HepG2 (cell line): ENCODE data around the gene MAVS. TPM values are rescaled to one million over a fixed set of nuclear protein-coding genes. Genes with fewer than 3 reads are reported as not detected.

Source experiments
- BHLHE40 ChIP-seq: IDR thresholded peaks from 2 replicates; pipeline ENCODE4 v1.6.1; 2011; ENCODE audit warnings: low read length, improper control_type of control experiment
- CHD2 ChIP-seq: IDR thresholded peaks from 2 replicates; pipeline ENCODE4 v1.6.1; 2011; ENCODE audit warnings: low read depth, low read length, improper control_type of control experiment
- EZH2 ChIP-seq: conservative IDR thresholded peaks from 2 replicates; pipeline ENCODE4 v1.6.1; 2012; ENCODE audit warnings: mild to moderate bottlenecking, low read depth, low read length, moderate library complexity
- GLI4 ChIP-seq: sonication (generic); formaldehyde crosslinking; IDR thresholded peaks from 2 replicates; pipeline ENCODE4 v1.5.1; 2020; ENCODE audit warnings: missing genetic modification reagents, mild to moderate bottlenecking, moderate library complexity, borderline replicate concordance
- HDAC2 ChIP-seq: sonication (generic); formaldehyde crosslinking; IDR thresholded peaks from 2 replicates; pipeline ENCODE4 v1.4.0; 2020; ENCODE audit warnings: missing genetic modification reagents
- LRRFIP1 ChIP-seq: sonication (generic); formaldehyde crosslinking; conservative IDR thresholded peaks from 2 replicates; pipeline ENCODE4 v1.4.0; 2020; ENCODE audit warnings: missing genetic modification reagents
- NR2F6 ChIP-seq, 2 experiments: IDR thresholded peaks; 2 replicates each; pipeline ENCODE4 v1.6.1; 2016; ENCODE audit warnings: antibody characterized with exemption in 1 of 2, mild to moderate bottlenecking in 1 of 2
- POLR2G ChIP-seq: fragments of 200-400 bp; formaldehyde crosslinking; IDR thresholded peaks from 2 replicates; pipeline ENCODE4 v1.6.1; 2018; ENCODE audit warnings: mild to moderate bottlenecking, low read depth, low read length, moderate library complexity
- RXRB ChIP-seq: IDR thresholded peaks from 2 replicates; pipeline ENCODE4 v1.6.1; 2016; ENCODE audit warnings: borderline replicate concordance, missing genetic modification reagents, missing compliant biosample characterization
- SIX4 ChIP-seq: sonication (generic); formaldehyde crosslinking; IDR thresholded peaks from 2 replicates; pipeline ENCODE4 v1.4.0; 2020; ENCODE audit warnings: missing genetic modification reagents
- SP1 ChIP-seq, 2 experiments: fragments of 450-650 bp in 1 of 2; sonication (generic) in 1 of 2; formaldehyde crosslinking in 1 of 2; IDR thresholded peaks; 2 replicates each; pipeline versions ENCODE4 v1.4.0 to v1.6.1; 2016 to 2020; ENCODE audit warnings: missing genetic modification reagents in 1 of 2
- SP4 ChIP-seq: sonication (generic); formaldehyde crosslinking; IDR thresholded peaks from 2 replicates; pipeline ENCODE4 v1.8.1; 2023; ENCODE audit warnings: mild to moderate bottlenecking, missing genetic modification reagents
- ZFP37 ChIP-seq: sonication (generic); formaldehyde crosslinking; IDR thresholded peaks from 2 replicates; pipeline ENCODE4 v1.4.0; 2020; ENCODE audit warnings: missing genetic modification reagents, borderline replicate concordance
- ZNF263 ChIP-seq: sonication (generic); formaldehyde crosslinking; IDR thresholded peaks from 2 replicates; pipeline ENCODE4 v1.4.0; 2020; ENCODE audit warnings: missing genetic modification reagents
- ZNF496 ChIP-seq: sonication (generic); formaldehyde crosslinking; IDR thresholded peaks from 2 replicates; pipeline ENCODE4 v1.8.1; 2023; ENCODE audit warnings: mild to moderate bottlenecking, moderate library complexity, missing genetic modification reagents; ENCODE audit not compliant: insufficient replicate concordance
- ZNF564 ChIP-seq: sonication (generic); formaldehyde crosslinking; IDR thresholded peaks from 2 replicates; pipeline ENCODE4 v1.8.1; 2023; ENCODE audit warnings: mild to moderate bottlenecking, missing genetic modification reagents
- ZNF607 ChIP-seq: sonication (generic); formaldehyde crosslinking; IDR thresholded peaks from 2 replicates; pipeline ENCODE4 v1.5.1; 2020; ENCODE audit warnings: missing genetic modification reagents, mild to moderate bottlenecking, borderline replicate concordance
- ZNF75D ChIP-seq: sonication (generic); formaldehyde crosslinking; IDR thresholded peaks from 2 replicates; pipeline ENCODE4 v1.8.1; 2023; ENCODE audit warnings: missing genetic modification reagents, mild to moderate bottlenecking, borderline replicate concordance
- ZSCAN5A ChIP-seq: sonication (generic); formaldehyde crosslinking; IDR thresholded peaks from 2 replicates; pipeline ENCODE4 v1.8.0; 2022; ENCODE audit warnings: mild to moderate bottlenecking, missing genetic modification reagents, borderline replicate concordance
- polyA plus RNA-seq, 8 experiments: library from polyadenylated mRNA; depleted of rRNA in 3 of 8; stranded (reverse) in 7 of 8; unstranded in 1 of 8; fragments of >200 nt; fragmentation: Illumina TruSeq in 4 of 8; extraction: Trizol in 4 of 8; gene quantifications; 2 replicates each; pipeline versions ENCODE4 v1.2.1 to v1.2.3, GENCODE V29; 2011 to 2016; ENCODE audit warnings: low read depth in 4 of 8, missing spikeins in 1 of 8, mixed read lengths in 1 of 8; ENCODE audit not compliant: insufficient read depth in 1 of 8
- total RNA-seq, 5 experiments: library from RNA; depleted of rRNA; stranded (reverse); fragments of >200 nt; fragmentation: Illumina TruSeq; extraction: Trizol; gene quantifications; 2 replicates each; pipeline ENCODE4 v1.2.3, GENCODE V29; 2016; ENCODE audit warnings: low read depth in 1 of 5
- TF ChIP-seq, protein P1 (sequence below): sonication (generic); formaldehyde crosslinking; IDR thresholded peaks from 2 replicates; pipeline ENCODE4 v1.4.0; 2020; ENCODE audit warnings: missing genetic modification reagents, borderline replicate concordance

MAVS gene
- total and polyA plus RNA-seq, 2 of the 13 experiments (the other 11 are each of a cell fraction or from before 2014, with no cell fraction given) = 27.3 to 36.6 TPM

DNA sequence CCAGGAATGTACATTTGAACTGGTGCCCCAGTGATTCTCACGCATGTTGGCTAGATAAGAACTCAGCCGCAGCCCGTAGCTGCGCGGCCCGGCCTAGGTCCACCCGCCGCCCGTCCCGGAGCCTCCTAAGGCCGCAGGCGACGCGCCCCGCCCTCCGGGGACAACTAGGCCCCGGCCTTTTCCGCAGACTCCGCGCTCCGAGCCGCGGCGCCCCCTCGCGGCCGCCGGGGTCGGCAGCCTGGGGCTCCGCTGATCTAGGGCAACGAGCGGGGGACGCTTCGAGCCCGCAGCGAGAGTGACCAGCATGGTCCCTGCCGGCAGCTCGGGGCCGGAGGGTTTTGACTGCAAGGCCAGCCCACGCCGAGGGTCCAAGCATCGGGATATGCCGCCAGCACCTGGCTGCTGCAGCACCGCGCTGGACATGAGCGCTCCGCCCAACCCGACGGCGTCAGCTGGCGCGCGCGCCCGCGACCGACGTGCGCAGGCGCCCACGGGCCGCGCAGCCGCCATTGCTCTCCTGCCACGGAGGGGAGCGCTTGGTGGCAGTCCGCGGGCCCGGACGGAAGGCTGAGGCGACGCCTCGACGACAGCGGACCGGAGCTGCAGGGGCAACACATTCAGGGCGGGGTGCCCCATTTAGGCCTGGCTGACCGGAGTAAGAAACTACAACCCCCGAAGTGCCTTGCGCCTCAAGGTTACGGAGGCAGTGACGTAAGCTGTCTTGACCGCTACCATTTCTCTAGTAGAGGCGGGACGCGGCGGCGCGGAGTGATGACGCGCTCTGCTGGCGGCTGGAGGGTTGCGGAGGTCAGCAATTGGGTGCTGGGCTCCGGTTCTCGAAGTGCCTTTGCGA is 26.4 kb upstream of the MAVS start, which contains the start of gene AP5S1 (continued):
- TF ChIP-seq ZSCAN5A (CRISPR knock-in tag) = 0 out of 2 replicates have a peak, but pooled peaks have one; percentile 51
- TF ChIP-seq ZNF607 (CRISPR knock-in tag) = peak; percentile 99
- no peak for TF ChIP-seq ZNF496
- peak; percentile 77; the same call in 1 of the 2 replicates for TF ChIP-seq RXRB
- peak; percentile 92 for TF ChIP-seq SP4
- no peak; the same call in none of the 2 replicates for TF ChIP-seq LRRFIP1 (CRISPR knock-in tag)
- TF ChIP-seq ZNF75D = no peak
- TF ChIP-seq POLR2G = peak; percentile 99
- TF ChIP-seq SP1 (IDR thresholded peaks at IDR 0.05) = no peak
- peak; percentile 97 for TF ChIP-seq SP1 (CRISPR knock-in tag; IDR thresholded peaks at IDR 0.05)
- peak; percentile 53; the same call in 1 of the 2 replicates for TF ChIP-seq BHLHE40
- TF ChIP-seq EZH2 = no peak
- peak; percentile 89 for TF ChIP-seq ZFP37
- TF ChIP-seq SIX4 (CRISPR knock-in tag) = peak; percentile 62
- TF ChIP-seq HDAC2 (CRISPR knock-in tag) = peak; percentile 81
- TF ChIP-seq CHD2 = peak; percentile 61
- TF ChIP-seq NR2F6 (IDR thresholded peaks at IDR 0.05) = peak; percentile 94
- TF ChIP-seq NR2F6 (CRISPR knock-in tag; IDR thresholded peaks at IDR 0.05) = peak; percentile 97
- TF ChIP-seq, protein P1, sequence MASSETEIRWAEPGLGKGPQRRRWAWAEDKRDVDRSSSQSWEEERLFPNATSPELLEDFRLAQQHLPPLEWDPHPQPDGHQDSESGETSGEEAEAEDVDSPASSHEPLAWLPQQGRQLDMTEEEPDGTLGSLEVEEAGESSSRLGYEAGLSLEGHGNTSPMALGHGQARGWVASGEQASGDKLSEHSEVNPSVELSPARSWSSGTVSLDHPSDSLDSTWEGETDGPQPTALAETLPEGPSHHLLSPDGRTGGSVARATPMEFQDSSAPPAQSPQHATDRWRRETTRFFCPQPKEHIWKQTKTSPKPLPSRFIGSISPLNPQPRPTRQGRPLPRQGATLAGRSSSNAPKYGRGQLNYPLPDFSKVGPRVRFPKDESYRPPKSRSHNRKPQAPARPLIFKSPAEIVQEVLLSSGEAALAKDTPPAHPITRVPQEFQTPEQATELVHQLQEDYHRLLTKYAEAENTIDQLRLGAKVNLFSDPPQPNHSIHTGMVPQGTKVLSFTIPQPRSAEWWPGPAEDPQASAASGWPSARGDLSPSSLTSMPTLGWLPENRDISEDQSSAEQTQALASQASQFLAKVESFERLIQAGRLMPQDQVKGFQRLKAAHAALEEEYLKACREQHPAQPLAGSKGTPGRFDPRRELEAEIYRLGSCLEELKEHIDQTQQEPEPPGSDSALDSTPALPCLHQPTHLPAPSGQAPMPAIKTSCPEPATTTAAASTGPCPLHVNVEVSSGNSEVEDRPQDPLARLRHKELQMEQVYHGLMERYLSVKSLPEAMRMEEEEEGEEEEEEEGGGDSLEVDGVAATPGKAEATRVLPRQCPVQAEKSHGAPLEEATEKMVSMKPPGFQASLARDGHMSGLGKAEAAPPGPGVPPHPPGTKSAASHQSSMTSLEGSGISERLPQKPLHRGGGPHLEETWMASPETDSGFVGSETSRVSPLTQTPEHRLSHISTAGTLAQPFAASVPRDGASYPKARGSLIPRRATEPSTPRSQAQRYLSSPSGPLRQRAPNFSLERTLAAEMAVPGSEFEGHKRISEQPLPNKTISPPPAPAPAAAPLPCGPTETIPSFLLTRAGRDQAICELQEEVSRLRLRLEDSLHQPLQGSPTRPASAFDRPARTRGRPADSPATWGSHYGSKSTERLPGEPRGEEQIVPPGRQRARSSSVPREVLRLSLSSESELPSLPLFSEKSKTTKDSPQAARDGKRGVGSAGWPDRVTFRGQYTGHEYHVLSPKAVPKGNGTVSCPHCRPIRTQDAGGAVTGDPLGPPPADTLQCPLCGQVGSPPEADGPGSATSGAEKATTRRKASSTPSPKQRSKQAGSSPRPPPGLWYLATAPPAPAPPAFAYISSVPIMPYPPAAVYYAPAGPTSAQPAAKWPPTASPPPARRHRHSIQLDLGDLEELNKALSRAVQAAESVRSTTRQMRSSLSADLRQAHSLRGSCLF (CRISPR knock-in tag) = peak; percentile 83; the same call in 1 of the 2 replicates
- peak; percentile 95 for TF ChIP-seq ZNF564 (CRISPR knock-in tag)
- TF ChIP-seq ZNF263 (CRISPR knock-in tag) = peak; percentile 44
- peak; percentile 33; the same call in 1 of the 2 replicates for TF ChIP-seq GLI4 (CRISPR knock-in tag)
